ENCODE data around the gene CCDC171. TPM values are rescaled to one million over a fixed set of nuclear protein-coding genes. Genes with fewer than 3 reads are reported as not detected.
A peak's percentile ranks its signal among the peaks of the same experiment; 100 is the strongest.

Gene CCDC171
- total RNA-seq, 1 donor from 2014 or later: 1.2 TPM

DNA sequence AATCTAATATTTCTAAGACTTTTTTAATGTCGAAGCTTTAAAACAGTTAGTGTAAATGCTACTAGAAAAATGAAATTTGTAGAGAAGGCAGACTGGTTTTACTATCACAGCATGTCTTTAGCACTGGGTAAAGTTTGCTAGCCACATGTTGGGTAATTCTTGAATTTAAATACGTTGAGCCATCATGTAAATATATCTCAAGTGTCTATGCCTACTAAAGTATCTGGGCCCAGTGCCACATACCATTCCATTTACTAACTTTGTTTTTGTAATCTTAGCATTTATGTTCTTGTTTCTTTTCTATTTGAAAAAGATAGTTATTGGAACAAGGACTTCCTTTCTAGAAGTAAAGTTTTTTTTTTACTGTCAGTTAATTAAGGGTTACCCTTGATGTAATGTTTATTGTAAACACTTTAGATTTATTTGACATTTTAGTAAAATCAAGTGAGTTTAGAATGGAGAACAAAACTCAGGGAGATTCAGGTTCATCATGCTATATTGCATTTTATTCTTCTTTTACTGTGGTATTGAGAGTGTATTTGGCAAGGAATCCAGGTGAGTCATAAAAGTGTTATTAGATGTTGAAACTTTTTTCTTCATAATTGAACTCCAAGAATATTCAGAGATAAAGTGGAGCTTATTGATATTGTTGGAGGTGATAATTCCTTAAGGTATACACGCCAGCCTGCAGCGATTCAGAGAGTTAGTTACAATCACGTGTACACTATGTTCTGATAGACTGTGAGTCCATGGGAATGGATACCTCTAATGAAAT, 182.4 kb downstream of the CCDC171 start:
- no peak overlapping the region for H3K9ac ChIP-seq (ENCODE audit: low read length)
- peaks cover 5% of the 10 kb centered on the region for H3K4me1 Mint-ChIP-seq (ENCODE audit: low read depth, unreplicated experiment)
- H3K9me3 Mint-ChIP-seq (ENCODE audit: unreplicated experiment): no peaks in the 10 kb centered on the region
- H3K79me2 ChIP-seq (ENCODE audit: insufficient read depth, low read length): no peaks in the 10 kb centered on the region
- no peak overlapping the region for H3K4me3 ChIP-seq (ENCODE audit: insufficient read depth, low read depth, low read length)
- peaks cover 4% of the 10 kb centered on the region for H3K4me1 ChIP-seq (ENCODE audit: insufficient read depth, low read length)
- H3K27ac ChIP-seq (ENCODE audit: low read depth, low read length): peak overlapping the region; percentile 25
- no peaks in the 10 kb centered on the region for H3K27me3 ChIP-seq (ENCODE audit: insufficient read depth, low read length)
- H3K27ac Mint-ChIP-seq (ENCODE audit: unreplicated experiment): no peak overlapping the region
- FAIRE-seq (peak; percentile 72), DNase-seq (ENCODE audit: low read depth) (peak; percentile 88)
- H3K4me2 ChIP-seq (ENCODE audit: low read length): peak overlapping the region; percentile 61
- H3K36me3 Mint-ChIP-seq (ENCODE audit: low read depth, unreplicated experiment): no peaks in the 10 kb centered on the region
- H3K4me3 Mint-ChIP-seq (ENCODE audit: unreplicated experiment): no peak overlapping the region
- no peaks in the 10 kb centered on the region for H3K9me3 ChIP-seq (ENCODE audit: insufficient read depth, low read depth, low read length)
- H2AFZ ChIP-seq (ENCODE audit: low read depth, low read length): no peak overlapping the region
- H3K36me3 ChIP-seq (ENCODE audit: insufficient read depth, low read length): no peaks in the 10 kb centered on the region
- TF ChIP-seq, protein P1, sequence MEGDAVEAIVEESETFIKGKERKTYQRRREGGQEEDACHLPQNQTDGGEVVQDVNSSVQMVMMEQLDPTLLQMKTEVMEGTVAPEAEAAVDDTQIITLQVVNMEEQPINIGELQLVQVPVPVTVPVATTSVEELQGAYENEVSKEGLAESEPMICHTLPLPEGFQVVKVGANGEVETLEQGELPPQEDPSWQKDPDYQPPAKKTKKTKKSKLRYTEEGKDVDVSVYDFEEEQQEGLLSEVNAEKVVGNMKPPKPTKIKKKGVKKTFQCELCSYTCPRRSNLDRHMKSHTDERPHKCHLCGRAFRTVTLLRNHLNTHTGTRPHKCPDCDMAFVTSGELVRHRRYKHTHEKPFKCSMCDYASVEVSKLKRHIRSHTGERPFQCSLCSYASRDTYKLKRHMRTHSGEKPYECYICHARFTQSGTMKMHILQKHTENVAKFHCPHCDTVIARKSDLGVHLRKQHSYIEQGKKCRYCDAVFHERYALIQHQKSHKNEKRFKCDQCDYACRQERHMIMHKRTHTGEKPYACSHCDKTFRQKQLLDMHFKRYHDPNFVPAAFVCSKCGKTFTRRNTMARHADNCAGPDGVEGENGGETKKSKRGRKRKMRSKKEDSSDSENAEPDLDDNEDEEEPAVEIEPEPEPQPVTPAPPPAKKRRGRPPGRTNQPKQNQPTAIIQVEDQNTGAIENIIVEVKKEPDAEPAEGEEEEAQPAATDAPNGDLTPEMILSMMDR (IDR thresholded peaks at IDR 0.05; ENCODE audit: insufficient read depth, low read depth, low read length): no peak
- no peak for TF ChIP-seq EZH2 (IDR thresholded peaks at IDR 0.05; ENCODE audit: insufficient read depth, low read length)
- no peaks in the 10 kb centered on the region for H4K20me1 ChIP-seq (ENCODE audit: insufficient read depth, low read length)
- no peaks in the 10 kb centered on the region for H3K27me3 Mint-ChIP-seq (ENCODE audit: low read depth, unreplicated experiment)

DNA sequence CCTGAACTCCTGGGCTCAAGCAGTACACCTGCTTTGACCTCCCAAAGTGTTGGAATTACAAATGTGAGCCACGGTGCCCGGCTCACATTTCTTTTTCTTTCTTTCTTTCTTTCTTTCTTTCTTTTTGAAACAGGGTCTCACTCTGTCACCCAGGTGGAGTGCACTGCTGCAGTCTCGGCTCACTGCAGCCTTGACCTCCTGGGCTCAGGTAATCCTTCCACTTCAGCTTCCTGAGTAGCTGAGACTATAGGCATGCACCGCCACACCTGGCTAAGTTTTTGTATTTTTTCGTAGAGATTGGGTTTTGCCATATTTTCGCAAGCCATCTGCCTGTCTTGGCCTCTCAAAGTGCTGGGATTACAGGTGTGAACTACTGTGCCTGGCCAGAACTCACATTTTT, 183.7 kb downstream of the CCDC171 start:
- H3K4me1 ChIP-seq (ENCODE audit: insufficient read depth, low read length): peaks cover 4% of the 10 kb centered on the region
- H3K4me2 ChIP-seq (ENCODE audit: low read length): no peak overlapping the region
- no peaks in the 10 kb centered on the region for H3K27me3 ChIP-seq (ENCODE audit: insufficient read depth, low read length)
- no peaks in the 10 kb centered on the region for H4K20me1 ChIP-seq (ENCODE audit: insufficient read depth, low read length)
- Mint-ChIP-seq H3K9me3 (ENCODE audit: unreplicated experiment) (no peaks in the 10 kb centered on the region), H3K4me3 (ENCODE audit: unreplicated experiment) (no peak overlapping the region), H3K4me1 (ENCODE audit: low read depth, unreplicated experiment) (peaks cover 5% of the 10 kb centered on the region), H3K36me3 (ENCODE audit: low read depth, unreplicated experiment) (no peaks in the 10 kb centered on the region), H3K27me3 (ENCODE audit: low read depth, unreplicated experiment) (no peaks in the 10 kb centered on the region), H3K27ac (ENCODE audit: unreplicated experiment) (no peak overlapping the region)
- TF ChIP-seq, protein P1 (IDR thresholded peaks at IDR 0.05; ENCODE audit: insufficient read depth, low read depth, low read length): no peak
- no peak for TF ChIP-seq EZH2 (IDR thresholded peaks at IDR 0.05; ENCODE audit: insufficient read depth, low read length)
- H3K27ac ChIP-seq (ENCODE audit: low read depth, low read length): no peak overlapping the region
- FAIRE-seq: no peak
- no peaks in the 10 kb centered on the region for H3K9me3 ChIP-seq (ENCODE audit: insufficient read depth, low read depth, low read length)
- no peaks in the 10 kb centered on the region for H3K79me2 ChIP-seq (ENCODE audit: insufficient read depth, low read length)
- no peak overlapping the region for H2AFZ ChIP-seq (ENCODE audit: low read depth, low read length)
- no peak overlapping the region for H3K4me3 ChIP-seq (ENCODE audit: insufficient read depth, low read depth, low read length)
- DNase-seq (ENCODE audit: low read depth): no peak
- no peak overlapping the region for H3K9ac ChIP-seq (ENCODE audit: low read length)
- no peaks in the 10 kb centered on the region for H3K36me3 ChIP-seq (ENCODE audit: insufficient read depth, low read length)

DNA sequence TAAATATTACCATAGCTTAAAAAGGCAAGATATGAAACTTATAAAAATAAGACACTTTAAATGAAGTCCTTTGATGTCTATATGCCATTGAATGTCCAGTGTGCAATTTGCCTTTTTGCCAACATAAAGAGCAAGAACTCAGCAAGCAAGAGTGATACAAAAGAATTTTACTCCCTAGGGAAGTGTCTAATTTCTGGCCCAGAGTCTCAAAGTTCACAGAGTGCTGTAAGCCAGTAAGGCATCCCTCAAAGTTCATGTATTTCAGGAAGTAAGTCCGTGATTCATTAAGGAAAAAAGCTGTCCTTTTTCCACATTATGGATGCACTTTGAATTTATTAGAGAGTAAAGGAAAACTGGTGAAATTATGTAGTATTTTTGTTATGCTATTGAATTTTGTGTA, 185.2 kb downstream of the CCDC171 start:
- no peak overlapping the region for H3K4me3 ChIP-seq (ENCODE audit: insufficient read depth, low read depth, low read length)
- no peaks in the 10 kb centered on the region for H3K36me3 Mint-ChIP-seq (ENCODE audit: low read depth, unreplicated experiment)
- H3K36me3 ChIP-seq (ENCODE audit: insufficient read depth, low read length): no peaks in the 10 kb centered on the region
- H4K20me1 ChIP-seq (ENCODE audit: insufficient read depth, low read length): no peaks in the 10 kb centered on the region
- FAIRE-seq: peak; percentile 17
- no peaks in the 10 kb centered on the region for H3K9me3 Mint-ChIP-seq (ENCODE audit: unreplicated experiment)
- no peak overlapping the region for H2AFZ ChIP-seq (ENCODE audit: low read depth, low read length)
- no peaks in the 10 kb centered on the region for H3K79me2 ChIP-seq (ENCODE audit: insufficient read depth, low read length)
- H3K4me1 ChIP-seq (ENCODE audit: insufficient read depth, low read length): peaks cover 4% of the 10 kb centered on the region
- TF ChIP-seq, protein P1 (IDR thresholded peaks at IDR 0.05; ENCODE audit: insufficient read depth, low read depth, low read length): no peak
- TF ChIP-seq EZH2 (IDR thresholded peaks at IDR 0.05; ENCODE audit: insufficient read depth, low read length): no peak
- H3K4me1 Mint-ChIP-seq (ENCODE audit: low read depth, unreplicated experiment): peaks cover 5% of the 10 kb centered on the region
- H3K9ac ChIP-seq (ENCODE audit: low read length): no peak overlapping the region
- H3K4me3 Mint-ChIP-seq (ENCODE audit: unreplicated experiment): no peak overlapping the region
- no peaks in the 10 kb centered on the region for H3K9me3 ChIP-seq (ENCODE audit: insufficient read depth, low read depth, low read length)
- H3K27me3 ChIP-seq (ENCODE audit: insufficient read depth, low read length): no peaks in the 10 kb centered on the region
- DNase-seq (ENCODE audit: low read depth): no peak
- no peak overlapping the region for H3K27ac ChIP-seq (ENCODE audit: low read depth, low read length)
- no peak overlapping the region for H3K4me2 ChIP-seq (ENCODE audit: low read length)
- no peak overlapping the region for H3K27ac Mint-ChIP-seq (ENCODE audit: unreplicated experiment)
- H3K27me3 Mint-ChIP-seq (ENCODE audit: low read depth, unreplicated experiment): no peaks in the 10 kb centered on the region

Data from astrocyte (in vitro differentiated cells and primary cell).